ENCODE results near the gene EXOC3L1. TPM values are rescaled to one million over a fixed set of nuclear protein-coding genes. Genes with fewer than 3 reads are reported as not detected.

The EXOC3L1 gene
- total and polyA plus RNA-seq, 2 of the 13 experiments (the other 11 are each of a cell fraction or from before 2014, with no cell fraction given): 0.12 TPM; not detected in 1

GRCh38 chr16:67164599-67165061, 25.3 kb downstream of the EXOC3L1 start, which contains the start of gene HSF4 (continued):
- TF ChIP-seq TBP (CRISPR knock-in tag; IDR thresholded peaks at IDR 0.05) (no peak), RXRA (CRISPR knock-in tag; IDR thresholded peaks at IDR 0.05) (peak; percentile 54; the same call in 1 of the 2 replicates), MAF1 (CRISPR knock-in tag; IDR thresholded peaks at IDR 0.05; ENCODE audit: borderline replicate concordance) (peak; percentile 70; the same call in 1 of the 2 replicates), MEIS2 (CRISPR knock-in tag; IDR thresholded peaks at IDR 0.05) (peak; percentile 93), SMAD1 (CRISPR knock-in tag; IDR thresholded peaks at IDR 0.05; ENCODE audit: borderline replicate concordance, low read depth) (0 out of 2 replicates have a peak, but pooled peaks have one; percentile 63), PHB2 (IDR thresholded peaks at IDR 0.05; ENCODE audit: partially characterized antibody) (no peak), HOMEZ (CRISPR knock-in tag; IDR thresholded peaks at IDR 0.05; ENCODE audit: low read depth) (no peak), PAXIP1 (CRISPR knock-in tag; conservative IDR thresholded peaks at IDR 0.05) (peak; percentile 70), MAFG (CRISPR knock-in tag; IDR thresholded peaks at IDR 0.05) (no peak), ZNF546 (CRISPR knock-in tag; conservative IDR thresholded peaks at IDR 0.05) (peak; percentile 98), ZBTB38 (CRISPR knock-in tag; IDR thresholded peaks at IDR 0.05) (peak; percentile 84), CEBPG (CRISPR knock-in tag; IDR thresholded peaks at IDR 0.05) (no peak; the same call in 1 of the 2 replicates), ZNF510 (CRISPR knock-in tag; IDR thresholded peaks at IDR 0.05; ENCODE audit: low read depth) (no peak), CBX2 (IDR thresholded peaks at IDR 0.05; ENCODE audit: low read depth, low read length) (no peak), CBX2 (CRISPR knock-in tag; IDR thresholded peaks at IDR 0.05; ENCODE audit: low read depth) (no peak; the same call in 1 of the 2 replicates), GMEB2 (CRISPR knock-in tag; IDR thresholded peaks at IDR 0.05; ENCODE audit: low read depth) (0 out of 2 replicates have a peak, but pooled peaks have one; percentile 16), ZNF788 (CRISPR knock-in tag; IDR thresholded peaks at IDR 0.05; ENCODE audit: borderline replicate concordance) (peak; percentile 87), ZNF572 (CRISPR knock-in tag; IDR thresholded peaks at IDR 0.05) (peak; percentile 95; the same call in 1 of the 2 replicates), ZNF496 (CRISPR knock-in tag; IDR thresholded peaks at IDR 0.05; ENCODE audit: insufficient replicate concordance) (no peak), ZBTB21 (CRISPR knock-in tag; IDR thresholded peaks at IDR 0.05) (no peak), YY1 (IDR thresholded peaks at IDR 0.05; ENCODE audit: insufficient read depth, insufficient replicate concordance, low read depth, low read length) (no peak)
- TF ChIP-seq, protein P1, sequence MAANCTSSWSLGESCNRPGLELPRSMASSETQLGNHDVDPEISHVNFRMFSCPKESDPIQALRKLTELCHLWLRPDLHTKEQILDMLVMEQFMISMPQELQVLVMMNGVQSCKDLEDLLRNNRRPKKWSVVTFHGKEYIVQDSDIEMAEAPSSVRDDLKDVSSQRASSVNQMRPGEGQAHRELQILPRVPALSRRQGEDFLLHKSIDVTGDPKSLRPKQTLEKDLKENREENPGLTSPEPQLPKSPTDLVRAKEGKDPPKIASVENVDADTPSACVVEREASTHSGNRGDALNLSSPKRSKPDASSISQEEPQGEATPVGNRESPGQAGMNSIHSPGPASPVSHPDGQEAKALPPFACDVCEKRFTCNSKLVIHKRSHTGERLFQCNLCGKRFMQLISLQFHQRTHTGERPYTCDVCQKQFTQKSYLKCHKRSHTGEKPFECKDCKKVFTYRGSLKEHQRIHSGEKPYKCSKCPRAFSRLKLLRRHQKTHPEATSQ (CRISPR knock-in tag; IDR thresholded peaks at IDR 0.05; ENCODE audit: borderline replicate concordance): peak; percentile 92; the same call in 1 of the 2 replicates
- TF ChIP-seq, protein P2, sequence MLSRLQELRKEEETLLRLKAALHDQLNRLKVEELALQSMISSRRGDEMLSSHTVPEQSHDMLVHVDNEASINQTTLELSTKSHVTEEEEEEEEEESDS (CRISPR knock-in tag; IDR thresholded peaks at IDR 0.05; ENCODE audit: borderline replicate concordance): peak; percentile 46; the same call in 1 of the 2 replicates

Measured in HepG2 (cell line).